ENCODE results near the gene NFIB.

Gene NFIB

DNA sequence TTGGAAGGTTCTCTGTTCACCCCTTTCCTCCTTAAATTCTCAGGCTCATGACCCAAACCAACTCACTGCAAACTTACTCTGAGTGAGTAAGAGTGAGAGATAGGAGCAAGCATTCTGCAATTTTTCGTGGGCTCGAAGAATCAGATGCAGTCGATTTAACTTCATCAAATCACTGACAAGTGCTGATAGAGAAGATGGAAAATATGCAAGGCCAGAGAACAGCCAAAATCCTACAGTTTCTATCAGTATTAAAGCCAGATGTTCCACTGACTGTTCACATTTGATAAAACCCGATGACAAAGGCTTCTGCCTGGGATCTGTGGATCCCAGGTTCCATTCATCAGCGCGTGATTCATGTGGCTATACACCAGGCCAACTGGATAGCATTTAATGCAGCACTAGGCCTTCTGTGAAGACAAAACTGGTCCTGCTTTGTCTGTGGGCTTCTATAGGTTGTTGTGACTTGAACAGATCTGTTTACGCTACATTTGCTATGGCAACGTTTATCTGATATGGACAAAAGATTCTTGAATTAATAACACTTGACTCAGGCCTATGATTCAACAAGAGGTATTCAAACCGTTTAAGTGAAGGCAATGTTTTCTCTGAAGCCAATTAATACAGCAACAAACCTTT is 251.2 kb downstream of the NFIB start:
- no peaks in the 10 kb centered on the region for H3K27me3 ChIP-seq (ENCODE audit: control insufficient read depth, insufficient read depth, low read length)
- no peak overlapping the region for H3K9ac ChIP-seq (ENCODE audit: low read length)
- no peak overlapping the region for H3K4me3 ChIP-seq (ENCODE audit: low read depth, low read length)
- H3K36me3 ChIP-seq (ENCODE audit: control insufficient read depth, insufficient read depth, low read length) = no peaks in the 10 kb centered on the region
- no peaks in the 10 kb centered on the region; the same call in 1 of the 2 replicates for H3K4me1 ChIP-seq (ENCODE audit: control insufficient read depth, insufficient read depth, low read length)
- H3K9me3 ChIP-seq (ENCODE audit: control insufficient read depth, insufficient read depth, low read depth, low read length) = no peaks in the 10 kb centered on the region; the same call in 1 of the 2 replicates
- no peak overlapping the region for H3K27ac ChIP-seq (ENCODE audit: low read depth, low read length)

- no peaks in the 10 kb centered on the region; the same call in 1 of the 2 replicates for H3K9me3 ChIP-seq (ENCODE audit: control insufficient read depth, insufficient read depth, low read depth, low read length)
- H3K27me3 ChIP-seq (ENCODE audit: control insufficient read depth, insufficient read depth, low read length) = no peaks in the 10 kb centered on the region
- H3K4me3 ChIP-seq (ENCODE audit: low read depth, low read length) = no peak overlapping the region
- no peak overlapping the region for H3K9ac ChIP-seq (ENCODE audit: low read length)
- no peaks in the 10 kb centered on the region; the same call in 1 of the 2 replicates for H3K4me1 ChIP-seq (ENCODE audit: control insufficient read depth, insufficient read depth, low read length)
- H3K27ac ChIP-seq (ENCODE audit: low read depth, low read length) = no peak overlapping the region
- H3K36me3 ChIP-seq (ENCODE audit: control insufficient read depth, insufficient read depth, low read length) = no peaks in the 10 kb centered on the region
Measured at GRCh38 chr9:14061936-14062585, 251.9 kb downstream of the NFIB start.

- Histone ChIP-seq H3K4me1 (ENCODE audit: control insufficient read depth, insufficient read depth, low read length) (no peaks in the 10 kb centered on the region; the same call in 1 of the 2 replicates), H3K9ac (ENCODE audit: low read length) (no peak overlapping the region), H3K27ac (ENCODE audit: low read depth, low read length) (no peak overlapping the region), H3K36me3 (ENCODE audit: control insufficient read depth, insufficient read depth, low read length) (no peaks in the 10 kb centered on the region), H3K9me3 (ENCODE audit: control insufficient read depth, insufficient read depth, low read depth, low read length) (no peaks in the 10 kb centered on the region), H3K4me3 (ENCODE audit: low read depth, low read length) (no peak overlapping the region), H3K27me3 (ENCODE audit: control insufficient read depth, insufficient read depth, low read length) (no peaks in the 10 kb centered on the region)
Measured at GRCh38 chr9:14058325-14058688, 255.6 kb downstream of the NFIB start.

GRCh38 chr9:14057368-14058324 is 256.3 kb downstream of the NFIB start:
- H3K27me3 ChIP-seq (ENCODE audit: control insufficient read depth, insufficient read depth, low read length) = no peaks in the 10 kb centered on the region
- no peaks in the 10 kb centered on the region for H3K36me3 ChIP-seq (ENCODE audit: control insufficient read depth, insufficient read depth, low read length)
- no peak overlapping the region for H3K4me3 ChIP-seq (ENCODE audit: low read depth, low read length)
- H3K27ac ChIP-seq (ENCODE audit: low read depth, low read length) = no peak overlapping the region
- H3K9ac ChIP-seq (ENCODE audit: low read length) = no peak overlapping the region
- no peaks in the 10 kb centered on the region; the same call in 1 of the 2 replicates for H3K4me1 ChIP-seq (ENCODE audit: control insufficient read depth, insufficient read depth, low read length)
- H3K9me3 ChIP-seq (ENCODE audit: control insufficient read depth, insufficient read depth, low read depth, low read length) = no peaks in the 10 kb centered on the region

- H3K27ac ChIP-seq (ENCODE audit: low read depth, low read length) = no peak overlapping the region
- no peaks in the 10 kb centered on the region for H3K27me3 ChIP-seq (ENCODE audit: control insufficient read depth, insufficient read depth, low read length)
- no peaks in the 10 kb centered on the region for H3K36me3 ChIP-seq (ENCODE audit: control insufficient read depth, insufficient read depth, low read length)
- H3K9me3 ChIP-seq (ENCODE audit: control insufficient read depth, insufficient read depth, low read depth, low read length) = no peaks in the 10 kb centered on the region
- H3K9ac ChIP-seq (ENCODE audit: low read length) = no peak overlapping the region
- no peaks in the 10 kb centered on the region; the same call in 1 of the 2 replicates for H3K4me1 ChIP-seq (ENCODE audit: control insufficient read depth, insufficient read depth, low read length)
- no peak overlapping the region for H3K4me3 ChIP-seq (ENCODE audit: low read depth, low read length)
Measured at GRCh38 chr9:14056316-14056861, 257.6 kb downstream of the NFIB start.

GRCh38 chr9:14054096-14054495 is 259.8 kb downstream of the NFIB start:
- no peaks in the 10 kb centered on the region for H3K27me3 ChIP-seq (ENCODE audit: control insufficient read depth, insufficient read depth, low read length)
- no peaks in the 10 kb centered on the region; the same call in 1 of the 2 replicates for H3K4me1 ChIP-seq (ENCODE audit: control insufficient read depth, insufficient read depth, low read length)
- no peak overlapping the region for H3K4me3 ChIP-seq (ENCODE audit: low read depth, low read length)
- no peak overlapping the region for H3K27ac ChIP-seq (ENCODE audit: low read depth, low read length)
- H3K9me3 ChIP-seq (ENCODE audit: control insufficient read depth, insufficient read depth, low read depth, low read length) = no peaks in the 10 kb centered on the region
- no peak overlapping the region for H3K9ac ChIP-seq (ENCODE audit: low read length)
- no peaks in the 10 kb centered on the region for H3K36me3 ChIP-seq (ENCODE audit: control insufficient read depth, insufficient read depth, low read length)

GRCh38 chr9:14052359-14052758 is 261.6 kb downstream of the NFIB start:
- H3K4me3 ChIP-seq (ENCODE audit: low read depth, low read length) = no peak overlapping the region
- no peaks in the 10 kb centered on the region for H3K27me3 ChIP-seq (ENCODE audit: control insufficient read depth, insufficient read depth, low read length)
- H3K4me1 ChIP-seq (ENCODE audit: control insufficient read depth, insufficient read depth, low read length) = no peaks in the 10 kb centered on the region; the same call in 1 of the 2 replicates
- H3K9ac ChIP-seq (ENCODE audit: low read length) = no peak overlapping the region
- H3K27ac ChIP-seq (ENCODE audit: low read depth, low read length) = no peak overlapping the region
- H3K9me3 ChIP-seq (ENCODE audit: control insufficient read depth, insufficient read depth, low read depth, low read length) = no peaks in the 10 kb centered on the region
- H3K36me3 ChIP-seq (ENCODE audit: control insufficient read depth, insufficient read depth, low read length) = no peaks in the 10 kb centered on the region

DNA sequence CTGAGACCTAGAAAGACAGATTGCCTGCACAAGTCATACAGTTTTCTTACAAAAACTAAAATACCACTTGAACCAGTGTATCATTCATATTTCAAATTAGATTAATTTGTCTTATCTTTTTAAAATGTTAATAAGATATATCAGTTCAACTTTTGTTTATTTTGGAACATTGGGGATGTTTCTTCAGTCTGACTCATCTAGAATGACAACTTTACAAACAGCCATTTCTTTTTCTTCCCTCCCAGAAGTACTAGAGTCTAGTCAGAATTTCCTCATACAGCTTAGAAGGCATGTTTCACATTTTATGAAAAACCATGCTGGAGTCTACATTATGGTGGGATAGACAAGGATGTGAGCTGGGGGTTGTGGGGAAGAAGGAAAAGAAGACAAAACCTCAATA is 262.5 kb downstream of the NFIB start:
- no peak overlapping the region for H3K4me3 ChIP-seq (ENCODE audit: low read depth, low read length)

DNA sequence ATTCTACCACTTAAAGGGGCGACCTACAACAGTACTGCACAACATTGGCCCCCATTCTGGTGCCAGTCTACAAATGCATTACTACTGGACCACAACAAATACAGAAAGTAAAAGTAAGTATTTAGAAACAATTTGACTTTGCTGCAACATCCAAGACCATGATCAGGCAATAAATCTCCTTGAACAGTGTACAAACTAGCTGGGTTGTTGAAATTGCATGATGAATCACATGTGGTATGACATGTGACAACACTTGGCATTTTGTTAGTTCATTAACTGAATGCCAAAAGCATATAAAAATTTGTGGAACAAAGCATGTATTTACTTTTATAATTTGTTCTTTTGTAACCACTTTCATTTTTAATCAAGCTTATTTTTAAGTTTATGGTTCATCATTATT is 270.5 kb downstream of the NFIB start:
- no peaks in the 10 kb centered on the region for H3K36me3 ChIP-seq (ENCODE audit: control insufficient read depth, insufficient read depth, low read length)
- H3K9me3 ChIP-seq (ENCODE audit: control insufficient read depth, insufficient read depth, low read depth, low read length) = no peaks in the 10 kb centered on the region
- no peak overlapping the region for H3K9ac ChIP-seq (ENCODE audit: low read length)
- H3K27me3 ChIP-seq (ENCODE audit: control insufficient read depth, insufficient read depth, low read length) = no peaks in the 10 kb centered on the region
- H3K4me1 ChIP-seq (ENCODE audit: control insufficient read depth, insufficient read depth, low read length) = no peaks in the 10 kb centered on the region
- no peak overlapping the region for H3K27ac ChIP-seq (ENCODE audit: low read depth, low read length)
- H3K4me3 ChIP-seq (ENCODE audit: low read depth, low read length) = no peak overlapping the region

More for the DNA sequence above, 262.5 kb downstream of the NFIB start:
- Histone ChIP-seq H3K9ac (ENCODE audit: low read length) (no peak overlapping the region), H3K9me3 (ENCODE audit: control insufficient read depth, insufficient read depth, low read depth, low read length) (no peaks in the 10 kb centered on the region), H3K4me1 (ENCODE audit: control insufficient read depth, insufficient read depth, low read length) (no peaks in the 10 kb centered on the region; the same call in 1 of the 2 replicates), H3K27ac (ENCODE audit: low read depth, low read length) (no peak overlapping the region), H3K27me3 (ENCODE audit: control insufficient read depth, insufficient read depth, low read length) (no peaks in the 10 kb centered on the region), H3K36me3 (ENCODE audit: control insufficient read depth, insufficient read depth, low read length) (no peaks in the 10 kb centered on the region)

GRCh38 chr9:14037331-14037730 is 276.6 kb downstream of the NFIB start:
- Histone ChIP-seq H3K27ac (ENCODE audit: low read depth, low read length) (no peak overlapping the region), H3K27me3 (ENCODE audit: control insufficient read depth, insufficient read depth, low read length) (no peaks in the 10 kb centered on the region), H3K9me3 (ENCODE audit: control insufficient read depth, insufficient read depth, low read depth, low read length) (no peaks in the 10 kb centered on the region), H3K4me1 (ENCODE audit: control insufficient read depth, insufficient read depth, low read length) (no peaks in the 10 kb centered on the region), H3K36me3 (ENCODE audit: control insufficient read depth, insufficient read depth, low read length) (no peaks in the 10 kb centered on the region), H3K9ac (ENCODE audit: low read length) (no peak overlapping the region), H3K4me3 (ENCODE audit: low read depth, low read length) (no peak overlapping the region)
